Measurements from ENCODE around the gene GRID1.

GRCh38 chr10:86073199-86073977 is 293.2 kb downstream of the GRID1 start:
- TF ChIP-seq YY1 (IDR thresholded peaks at IDR 0.05; ENCODE audit: insufficient read depth, insufficient read length) (no peak), SUZ12 (IDR thresholded peaks at IDR 0.05; ENCODE audit: extremely low read depth, insufficient read depth, insufficient read length) (no peak), ZNF274 (IDR thresholded peaks at IDR 0.05; ENCODE audit: low read depth, low read length) (no peak)
